IMR-90 (cell line): ENCODE data around the gene TP53BP1. TPM values are rescaled to one million over a fixed set of nuclear protein-coding genes. Genes with fewer than 3 reads are reported as not detected.

Experiments
- ATAC-seq: fragments of 200-7000 bp; cut with Tn5 transposase; 2 replicates; pipeline ENCODE4 v1.9.1; 2020; ENCODE audit warnings: low read depth, mild to moderate bottlenecking, moderate library complexity
- BruUV-seq: library from RNA; stranded (reverse); fragments of 400-500 nt; replicated peaks from 2 replicates; lab custom pipeline; 2021; lab: Mats Ljungman, UMichigan
- CTCF ChIA-PET: fragments of 300-600 bp; formaldehyde crosslinking; extraction: SDS; loops from one replicate; lab custom pipeline; 2021; ENCODE audit warnings: antibody characterized with exemption; lab: Yijun Ruan, JAX
- POLR2A ChIA-PET: fragments of 300-600 bp; sonication (Branson Sonifier 250); formaldehyde crosslinking; loops from one replicate; lab custom pipeline; 2022; ENCODE audit warnings: antibody characterized with exemption; ENCODE audit not compliant: unreplicated experiment; lab: Charles Lee
- DNase-seq: peaks from one replicate; pipeline ENCODE4 v3.0.0; 2013
- H2AFZ ChIP-seq: replicated peaks from 2 replicates; pipeline ENCODE3; 2013; ENCODE audit warnings: low read length, mild to moderate bottlenecking; ENCODE audit not compliant: poor library complexity
- H2AK5ac ChIP-seq: 2 replicates; pipeline ENCODE4 v1.6.1; 2013; ENCODE audit warnings: low read depth, low read length, inconsistent platforms
- H2AK9ac ChIP-seq: replicated peaks from 2 replicates; pipeline ENCODE3; 2013; ENCODE audit warnings: mild to moderate bottlenecking, low read depth, low read length, moderate library complexity; ENCODE audit not compliant: poor library complexity
- H2BK120ac ChIP-seq: 2 replicates; pipeline ENCODE4 v1.6.1; 2013; ENCODE audit warnings: low read depth, low read length, inconsistent platforms
- H2BK15ac ChIP-seq: 3 replicates; pipeline ENCODE4 v1.6.1; 2013; ENCODE audit warnings: low read depth, low read length, inconsistent platforms
- H2BK20ac ChIP-seq: 2 replicates; pipeline ENCODE4 v1.6.1; 2013; ENCODE audit warnings: low read depth, mild to moderate bottlenecking, inconsistent platforms, low read length, moderate library complexity
- H2BK5ac ChIP-seq: 2 replicates; pipeline ENCODE4 v1.6.1; 2013; ENCODE audit warnings: mild to moderate bottlenecking, low read depth, low read length, inconsistent platforms; ENCODE audit not compliant: poor library complexity, severe bottlenecking
- H3K14ac ChIP-seq: replicated peaks from 2 replicates; pipeline ENCODE4 v1.6.1; 2013; ENCODE audit warnings: low read depth, low read length, inconsistent platforms
- H3K18ac ChIP-seq: 2 replicates; pipeline ENCODE4 v1.6.1; 2013; ENCODE audit warnings: low read depth, low read length, control low read depth
- H3K23ac ChIP-seq: 2 replicates; pipeline ENCODE4 v1.6.1; 2013; ENCODE audit warnings: low read depth, low read length, inconsistent platforms
- H3K27ac ChIP-seq: 2 replicates; pipeline ENCODE4 v1.5.1; 2013; ENCODE audit warnings: mild to moderate bottlenecking, control low read depth, low read length; ENCODE audit not compliant: insufficient read depth
- H3K27me3 ChIP-seq: 2 replicates; pipeline ENCODE4 v1.6.1; 2013; ENCODE audit warnings: low read length; ENCODE audit not compliant: control insufficient read depth, insufficient read depth
- H3K36me3 ChIP-seq: 2 replicates; pipeline ENCODE4 v1.6.1; 2013; ENCODE audit warnings: low read length, mixed read lengths; ENCODE audit not compliant: control insufficient read depth, insufficient read depth
- H3K4ac ChIP-seq: 2 replicates; pipeline ENCODE4 v1.6.1; 2013; ENCODE audit warnings: low read depth, low read length, inconsistent platforms
- H3K4me1 ChIP-seq: 2 replicates; pipeline ENCODE4 v1.6.1; 2013; ENCODE audit warnings: low read length, mixed read lengths; ENCODE audit not compliant: control insufficient read depth, insufficient read depth
- H3K4me2 ChIP-seq: 2 replicates; pipeline ENCODE4 v1.6.1; 2013; ENCODE audit warnings: low read depth, mild to moderate bottlenecking, control low read depth, low read length, moderate library complexity
- H3K4me3 ChIP-seq: 2 replicates; pipeline ENCODE4 v1.5.1; 2013; ENCODE audit warnings: low read depth, mild to moderate bottlenecking, control low read depth, low read length, moderate library complexity; ENCODE audit not compliant: insufficient read depth
- H3K56ac ChIP-seq: 2 replicates; pipeline ENCODE4 v1.6.1; 2013; ENCODE audit warnings: low read length, inconsistent platforms; ENCODE audit not compliant: insufficient read depth; ENCODE audit errors: extremely low read depth
- H3K79me1 ChIP-seq, 2 experiments: 2 replicates each; pipeline ENCODE4 v1.6.1; 2013; ENCODE audit warnings: low read length in 2 of 2, inconsistent platforms in 1 of 2, low read depth in 1 of 2
- H3K9ac ChIP-seq: 2 replicates; pipeline ENCODE4 v1.6.1; 2013; ENCODE audit warnings: low read depth, low read length, control low read depth
- H3K9me1 ChIP-seq: 2 replicates; pipeline ENCODE4 v1.6.1; 2013; ENCODE audit warnings: low read length, inconsistent platforms; ENCODE audit not compliant: insufficient read depth
- H3K9me3 ChIP-seq: 2 replicates; pipeline ENCODE4 v1.6.1; 2013; ENCODE audit warnings: low read length; ENCODE audit not compliant: control insufficient read depth, insufficient read depth
- H4K20me1 ChIP-seq: 2 replicates; pipeline ENCODE4 v1.6.1; 2013; ENCODE audit warnings: low read length, inconsistent platforms; ENCODE audit not compliant: insufficient read depth
- H4K5ac ChIP-seq: 2 replicates; pipeline ENCODE4 v1.6.1; 2013; ENCODE audit warnings: mild to moderate bottlenecking, low read depth, low read length, control low read depth
- H4K8ac ChIP-seq, 2 experiments: 2 replicates each; pipeline ENCODE4 v1.6.1; 2013; ENCODE audit warnings: low read depth in 2 of 2, low read length in 2 of 2, control low read depth in 1 of 2, inconsistent platforms in 1 of 2
- H4K91ac ChIP-seq: 2 replicates; pipeline ENCODE4 v1.6.1; 2013; ENCODE audit warnings: low read depth, low read length, inconsistent platforms; ENCODE audit not compliant: insufficient read depth
- BHLHE40 ChIP-seq: fragments of 150-350 bp; IDR thresholded peaks from 2 replicates; pipeline ENCODE4 v1.6.1; 2016; ENCODE audit warnings: mild to moderate bottlenecking, low read depth, low read length
- CEBPB ChIP-seq: IDR thresholded peaks from 2 replicates; pipeline ENCODE4 v1.6.1; 2012; ENCODE audit warnings: low read depth, low read length, improper control_type of control experiment
- CHD1 ChIP-seq: IDR thresholded peaks from 2 replicates; pipeline ENCODE4 v1.6.1; 2012; ENCODE audit warnings: low read depth, low read length, improper control_type of control experiment
- CTCF ChIP-seq: conservative IDR thresholded peaks from 2 replicates; pipeline ENCODE4 v1.5.1; 2012; ENCODE audit warnings: mild to moderate bottlenecking, low read depth, low read length, improper control_type of control experiment
- ELK1 ChIP-seq: fragments of 150-350 bp; IDR thresholded peaks from 2 replicates; pipeline ENCODE4 v1.6.1; 2016; ENCODE audit warnings: low read depth, mild to moderate bottlenecking, low read length, moderate library complexity, borderline replicate concordance
- FOS ChIP-seq: fragments of 150-350 bp; IDR thresholded peaks from 2 replicates; pipeline ENCODE4 v1.6.1; 2016; ENCODE audit warnings: low read depth, low read length
- MAFK ChIP-seq: IDR thresholded peaks from 2 replicates; pipeline ENCODE4 v1.6.1; 2012; ENCODE audit warnings: low read depth, low read length, improper control_type of control experiment
- MAZ ChIP-seq: IDR thresholded peaks from 2 replicates; pipeline ENCODE4 v1.6.1; 2012; ENCODE audit warnings: low read depth, mild to moderate bottlenecking, low read length, improper control_type of control experiment, moderate library complexity, borderline replicate concordance
- MXI1 ChIP-seq: IDR thresholded peaks from 2 replicates; pipeline ENCODE4 v1.6.1; 2012; ENCODE audit warnings: low read depth, mild to moderate bottlenecking, low read length, moderate library complexity, borderline replicate concordance
- NFE2L2 ChIP-seq: fragments of 150-350 bp; IDR thresholded peaks from 2 replicates; pipeline ENCODE4 v1.6.1; 2016; ENCODE audit warnings: low read depth, mild to moderate bottlenecking, low read length
- POLR2A ChIP-seq: IDR thresholded peaks from 2 replicates; pipeline ENCODE4 v1.6.1; 2012; ENCODE audit warnings: mild to moderate bottlenecking, low read depth, low read length
- RAD21 ChIP-seq: IDR thresholded peaks from 2 replicates; pipeline ENCODE4 v1.6.1; 2012; ENCODE audit warnings: low read length, improper control_type of control experiment
- RCOR1 ChIP-seq: IDR thresholded peaks from 2 replicates; pipeline ENCODE4 v1.6.1; 2012; ENCODE audit warnings: mild to moderate bottlenecking, low read length, improper control_type of control experiment; ENCODE audit not compliant: insufficient replicate concordance
- RFX5 ChIP-seq: IDR thresholded peaks from 2 replicates; pipeline ENCODE4 v1.8.0; 2012; ENCODE audit warnings: low read depth, mild to moderate bottlenecking, low read length, moderate library complexity
- SMC3 ChIP-seq: fragments of 150-350 bp; IDR thresholded peaks from 2 replicates; pipeline ENCODE4 v1.6.1; 2016; ENCODE audit warnings: low read depth, mild to moderate bottlenecking, antibody characterized with exemption, low read length, moderate library complexity
- USF2 ChIP-seq: fragments of 150-350 bp; IDR thresholded peaks from 2 replicates; pipeline ENCODE4 v1.6.1; 2017; ENCODE audit warnings: mild to moderate bottlenecking, antibody characterized with exemption, low read length, low read depth
- WGBS, 2 experiments: methylation state at CpG; one replicate each; pipeline versions ENCODE4 v1.1.5 to v1.1.7; 2013; ENCODE audit warnings: missing lambda C conversion rate in 2 of 2; ENCODE audit not compliant: insufficient read length in 1 of 2; ENCODE audit errors: extremely low coverage in 2 of 2; 5-methylcytosine and 5-hydroxymethylcytosine counted together
- dilution Hi-C: fragments of 300-500 bp; cut with HindIII; formaldehyde crosslinking; loops from one replicate; pipeline ENCODE4 v1.14.3; 2018; ENCODE audit warnings: low sequenced_read_pairs; ENCODE audit not compliant: unreplicated experiment
- in situ Hi-C: fragments of 300-500 bp; cut with MboI; formaldehyde crosslinking; loops from 3 replicates; pipeline ENCODE4 v1.14.3; 2019; ENCODE audit warnings: low sequenced_read_pairs, inconsistent platforms, mixed read lengths
- intact Hi-C: fragments of 100-400 bp; cut with micrococcal nuclease; formaldehyde crosslinking; loops from 2 replicates; pipeline ENCODE4 v1.10.0; 2022
- polyA plus RNA-seq, 3 experiments: library from polyadenylated mRNA; depleted of rRNA; stranded (reverse); fragments of >200 nt; gene quantifications; 2 replicates each; pipeline ENCODE4 v1.2.3, GENCODE V29; 2012; ENCODE audit warnings: low replicate concordance in 1 of 3
- total RNA-seq: library from RNA; depleted of rRNA; stranded (reverse); fragments of >200 nt; gene quantifications from 2 replicates; pipeline ENCODE4 v1.2.3, GENCODE V29; 2012

TP53BP1 gene
- total and polyA plus RNA-seq, 2 of the 4 experiments (the other 2 are of a cell fraction), result 36.3 to 64.5 TPM

- Histone ChIP-seq H3K9me3 (no peaks in the 10 kb centered on the region), H2AFZ (no peak overlapping the region), H3K79me1 (peaks cover 0 to 6% of the 10 kb centered on the region in 2 experiments; a peak in 1 of 4 replicates), H3K9ac (no peak overlapping the region), H2BK120ac (no peak overlapping the region), H2BK20ac (no peak overlapping the region), H3K56ac (no peak overlapping the region), H3K4me1 (no peaks in the 10 kb centered on the region), H2AK9ac (no peak overlapping the region), H3K27me3 (no peaks in the 10 kb centered on the region), H4K91ac (no peak overlapping the region), H4K5ac (no peak overlapping the region), H3K23ac (no peak overlapping the region), H2BK15ac (no peak overlapping the region), H4K20me1 (no peaks in the 10 kb centered on the region), H2BK5ac (no peak overlapping the region), H3K14ac (no peak overlapping the region), H3K9me1 (no peaks in the 10 kb centered on the region), H3K4ac (no peak overlapping the region), H3K18ac (no peak overlapping the region), H4K8ac (no peak overlapping the region), H3K4me3 (no peak overlapping the region), H2AK5ac (no peak overlapping the region), H3K36me3 (peaks cover 30% of the 10 kb centered on the region), H3K27ac (no peak overlapping the region), H3K4me2 (no peak overlapping the region)
- no CpG with 5 or more reads among the region's 4 CpGs for WGBS, 2 experiments
- CTCF ChIA-PET, result interaction anchor here (1.0 kb wide), 1 partner anchor 9 kb away, joined by 3 read pairs; no protein-coding TSS in a partner anchor
- ATAC-seq (no peak), DNase-seq (peak; percentile 51)
- dilution Hi-C loops (no loop called here), in situ Hi-C loops (no loop called here), intact Hi-C loops (no loop called here)
- no TSS peak for BruUV-seq
- no peak for TF ChIP-seq CHD1
- no peak for TF ChIP-seq RFX5
- TF ChIP-seq CTCF, result no peak
- TF ChIP-seq BHLHE40, result no peak
- no peak for TF ChIP-seq MAZ
- no peak for TF ChIP-seq MAFK
- TF ChIP-seq NFE2L2, result no peak
- TF ChIP-seq ELK1, result no peak
- no peak for TF ChIP-seq FOS
- no peak for TF ChIP-seq MXI1
- TF ChIP-seq RCOR1, result no peak
- no peak for TF ChIP-seq SMC3
- TF ChIP-seq RAD21, result no peak
- TF ChIP-seq CEBPB, result no peak
- no peak for TF ChIP-seq USF2
- TF ChIP-seq POLR2A, result no peak
- POLR2A ChIA-PET, result no interaction called here
Measured at GRCh38 chr15:43433165-43433564, 59.8 kb downstream of the TP53BP1 start.
